GM12878 (cell line): Measurements from ENCODE around the gene TMEM91. TPM values are rescaled to one million over a fixed set of nuclear protein-coding genes. Genes with fewer than 3 reads are reported as not detected.

Experiments
- ATAC-seq: fragments of 200-7000 bp; cut with Tn5 transposase; 3 replicates; pipeline ENCODE4 v1.9.1; 2020; ENCODE audit warnings: mild to moderate bottlenecking, moderate library complexity
- BruUV-seq: library from RNA; stranded (reverse); fragments of 400-500 nt; replicated peaks from 2 replicates; lab custom pipeline; 2021; lab: Mats Ljungman, UMichigan
- CTCF ChIA-PET: fragments of 300-600 bp; sonication (Branson Sonifier 250); formaldehyde crosslinking; extraction: SDS; loops from one replicate; lab custom pipeline; 2021; ENCODE audit warnings: inconsistent platforms; lab: Yijun Ruan, JAX
- POLR2A ChIA-PET: fragments of 350-600 bp; formaldehyde crosslinking; extraction: SDS; loops from one replicate; lab custom pipeline; 2021; ENCODE audit warnings: inconsistent platforms; lab: Charles Lee
- RAD21 ChIA-PET: fragments of 300-600 bp; sonication (Branson Sonifier 250); formaldehyde crosslinking; loops from one replicate; lab custom pipeline; 2023; ENCODE audit warnings: antibody characterized with exemption; ENCODE audit not compliant: unreplicated experiment; lab: Charles Lee
- SMC1A ChIA-PET: fragments of 300-600 bp; sonication (Branson Sonifier 250); formaldehyde crosslinking; loops from one replicate; lab custom pipeline; 2023; ENCODE audit not compliant: unreplicated experiment, uncharacterized antibody; lab: Charles Lee
- DNase-seq: peaks from one replicate; pipeline ENCODE4 v3.0.0-alpha.2; 2011; ENCODE audit warnings: low read depth, low spot score
- FAIRE-seq: peaks from 3 replicates; lab custom pipeline; 2011; peaks lifted over from hg19 to GRCh38; lab: Jason Lieb, UNC
- H2AFZ ChIP-seq: 2 replicates; pipeline ENCODE4 v1.6.0; 2011; ENCODE audit warnings: low read depth, low read length, control low read depth; ENCODE audit not compliant: control insufficient read depth
- H3K27ac ChIP-seq: 2 replicates; pipeline ENCODE4 v1.5.1; 2011; ENCODE audit warnings: control low read depth; ENCODE audit not compliant: control insufficient read depth, insufficient read depth
- H3K27me3 ChIP-seq, 2 experiments: replicated peaks in 1 of 2; 2 replicates each; pipeline versions ENCODE4 v1.6.0 to v1.6.1; 2011; ENCODE audit warnings: low read length in 1 of 2; ENCODE audit not compliant: control insufficient read depth in 2 of 2, insufficient read depth in 2 of 2
- H3K36me3 ChIP-seq, 2 experiments: 2 replicates each; pipeline ENCODE4 v1.5.1; 2011; ENCODE audit warnings: low read length in 1 of 2; ENCODE audit not compliant: control insufficient read depth in 2 of 2, insufficient read depth in 2 of 2
- H3K4me1 ChIP-seq: 2 replicates; pipeline ENCODE4 v1.6.1; 2011; ENCODE audit warnings: mild to moderate bottlenecking, low read length, moderate library complexity, mixed read lengths; ENCODE audit not compliant: control insufficient read depth, insufficient read depth
- H3K4me2 ChIP-seq: 2 replicates; pipeline ENCODE4 v1.6.0; 2011; ENCODE audit warnings: control low read depth; ENCODE audit not compliant: control insufficient read depth, insufficient read depth
- H3K4me3 ChIP-seq: fragments of 200-600 bp; sonication (generic); 2 replicates; pipeline ENCODE4 v1.5.1; 2016
- H3K79me2 ChIP-seq: 2 replicates; pipeline ENCODE4 v1.6.0; 2011; ENCODE audit warnings: low read length; ENCODE audit not compliant: control insufficient read depth, insufficient read depth
- H3K9ac ChIP-seq: 2 replicates; pipeline ENCODE4 v1.8.0; 2011; ENCODE audit warnings: low read length, control low read depth, mixed read lengths; ENCODE audit not compliant: control insufficient read depth, insufficient read depth
- H3K9me3 ChIP-seq: replicated peaks from 3 replicates; pipeline ENCODE4 v1.5.1; 2011; ENCODE audit warnings: mild to moderate bottlenecking, low read length; ENCODE audit not compliant: control insufficient read depth, insufficient read depth
- H4K20me1 ChIP-seq: 2 replicates; pipeline ENCODE4 v1.6.0; 2011; ENCODE audit not compliant: control insufficient read depth, insufficient read depth
- BMI1 ChIP-seq: fragments of 450-650 bp; IDR thresholded peaks from 2 replicates; pipeline ENCODE4 v1.6.1; 2016; ENCODE audit warnings: mild to moderate bottlenecking, moderate library complexity, borderline replicate concordance
- EP300 ChIP-seq, 2 experiments: fragments of 150-350 bp in 1 of 2; IDR thresholded peaks; 2 replicates each; pipeline ENCODE4 v1.6.1; 2011 to 2012; ENCODE audit warnings: low read depth in 2 of 2, low read length in 2 of 2, borderline replicate concordance in 1 of 2, improper control_type of control experiment in 1 of 2, inconsistent platforms in 1 of 2; ENCODE audit not compliant: control insufficient read depth in 1 of 2
- GABPA ChIP-seq: IDR thresholded peaks from 2 replicates; pipeline ENCODE4 v1.6.1; 2014; ENCODE audit warnings: antibody characterized with exemption, low read depth, mild to moderate bottlenecking, inconsistent platforms
- POLR2AphosphoS5 ChIP-seq: IDR thresholded peaks from 2 replicates; pipeline ENCODE4 v1.6.1; 2011; ENCODE audit warnings: mild to moderate bottlenecking, low read length, inconsistent platforms
- RAD51 ChIP-seq: fragments of 450-650 bp; IDR thresholded peaks from 2 replicates; pipeline ENCODE4 v1.6.1; 2016; ENCODE audit warnings: moderate library complexity, mild to moderate bottlenecking, inconsistent platforms
- RB1 ChIP-seq: fragments of 450-650 bp; formaldehyde crosslinking; IDR thresholded peaks from 2 replicates; pipeline ENCODE4 v1.6.1; 2017; ENCODE audit warnings: mild to moderate bottlenecking, borderline replicate concordance
- RELB ChIP-seq: fragments of 450-650 bp; IDR thresholded peaks from 2 replicates; pipeline ENCODE4 v1.6.1; 2017; ENCODE audit warnings: low read depth, mild to moderate bottlenecking, moderate library complexity
- RUNX3 ChIP-seq: IDR thresholded peaks from 2 replicates; pipeline ENCODE4 v1.6.1; 2012; ENCODE audit warnings: low read length, inconsistent platforms
- SPI1 ChIP-seq: IDR thresholded peaks from 2 replicates; pipeline ENCODE4 v1.6.1; 2011; ENCODE audit warnings: low read depth, mild to moderate bottlenecking, low read length, moderate library complexity, borderline replicate concordance; ENCODE audit not compliant: insufficient read depth
- WGBS: methylation state at CpG from one replicate; pipeline ENCODE4 v1.1.6; 2016; ENCODE audit warnings: low lambda C conversion rate; ENCODE audit not compliant: insufficient replicate concordance, insufficient coverage; ENCODE audit errors: missing lambda C conversion rate; 5-methylcytosine and 5-hydroxymethylcytosine counted together
- in situ Hi-C: fragments of 300-500 bp; cut with MboI; formaldehyde crosslinking; loops from 9 replicates; pipeline ENCODE4 v1.14.3; 2018; ENCODE audit warnings: mixed read lengths
- intact Hi-C: fragments of 100-400 bp; cut with micrococcal nuclease; formaldehyde crosslinking; loops from one replicate; pipeline ENCODE4 v1.14.2; 2022; ENCODE audit not compliant: unreplicated experiment
- polyA plus RNA-seq, 11 experiments: library from polyadenylated mRNA; depleted of rRNA in 4 of 11; unstranded in 6 of 11; stranded (reverse) in 5 of 11; fragments of >200 nt; fragmentation: Nextera tagmentation in 4 of 11; fragmentation: Illumina TruSeq in 1 of 11; extraction: Ambion mirVana in 4 of 11; extraction: Trizol in 1 of 11; gene quantifications; 1 replicate in 1 of 11; 2 replicates in 10 of 11; pipeline versions ENCODE4 v1.2.1 to v1.2.3, GENCODE V29; 2011 to 2016; ENCODE audit warnings: inconsistent platforms in 2 of 11, missing spikeins in 2 of 11, low read depth in 1 of 11
- total RNA-seq, 4 experiments: library from RNA; depleted of rRNA in 3 of 4; stranded (reverse); fragments of >200 nt in 3 of 4; fragmentation: Illumina TruSeq in 1 of 4; extraction: Trizol in 1 of 4; gene quantifications; 2 replicates each; pipeline versions ENCODE4 v1.2.1 to v1.2.3, GENCODE V29; 2013 to 2021
- TF ChIP-seq, protein P1 (sequence below): fragments of 450-650 bp; IDR thresholded peaks from 2 replicates; pipeline ENCODE4 v1.6.1; 2014; ENCODE audit warnings: mild to moderate bottlenecking
- TF ChIP-seq, protein P2 (sequence below): fragments of 450-650 bp; formaldehyde crosslinking; IDR thresholded peaks from 2 replicates; pipeline ENCODE4 v1.4.0; 2020; ENCODE audit warnings: mild to moderate bottlenecking, moderate library complexity
- TF ChIP-seq, protein P3 (sequence below): IDR thresholded peaks from 2 replicates; pipeline ENCODE4 v1.6.1; 2011; ENCODE audit warnings: low read depth, mild to moderate bottlenecking, low read length, moderate library complexity, borderline replicate concordance; ENCODE audit errors: extremely low read depth

The TMEM91 gene
- total and polyA plus RNA-seq, 10 of the 15 experiments (the other 5 are each of a cell fraction or from before 2014, with no cell fraction given): 1.5 to 5.5 (median 2.7) TPM

GRCh38 chr19:41353466-41354342 lies 22.6 kb upstream of the TMEM91 start, which contains the start of gene TGFB1:
Gene TGFB1 (minus strand): TSS chr19:41353922. CDS start chr19:41353044, 878 bp downstream.
- peaks cover 47% of the 10 kb centered on the region for H3K79me2 ChIP-seq
- H3K9me3 ChIP-seq: no peaks in the 10 kb centered on the region
- ChIA-PET CTCF (interaction anchor here (1.5 to 6.4 kb wide), 5 partner anchors 11 to 90 kb away, joined by 3 to 91 read pairs (median 19); partner anchors contain the start of genes B9D2, CCDC97 and HNRNPUL1), RAD21 (interaction anchor here (0.9 to 3.4 kb wide), 7 partner anchors 11 to 150 kb away, joined by 3 to 41 read pairs (median 6); partner anchors contain the start of genes B9D2 and DMAC2), SMC1A (interaction anchor here (3.1 kb wide), 1 partner anchor 90 kb away, joined by 14 read pairs; the partner anchor contains the start of gene HNRNPUL1), POLR2A (interaction anchor here (1.0 to 3.2 kb wide), 4 partner anchors 11 to 90 kb away, joined by 4 to 46 read pairs (median 8); partner anchors contain the start of gene B9D2)
- BruUV-seq: TSS peak; percentile 88
- H3K27me3 ChIP-seq: no peaks in the 10 kb centered on the region
- ATAC-seq: peak; percentile 64
- H2AFZ ChIP-seq: no peak within 1 kb of the TSS; the same call in 1 of the 2 replicates
- no peaks in the 10 kb centered on the region; a peak in 1 of 4 replicates for H3K36me3 ChIP-seq
- in situ Hi-C loops: no loop called here
- intact Hi-C loops: loop anchor here (2.0 to 5.0 kb wide), 4 partner anchors 41 to 184 kb away; partner anchors contain the start of gene CCDC97
- H3K4me3 ChIP-seq: peak within 1 kb of the TSS; percentile 89
- H4K20me1 ChIP-seq: 0 out of 2 replicates have a peak, but pooled peaks cover 2% of the 10 kb centered on the region
- peak within 1 kb of the TSS; percentile 87 for H3K9ac ChIP-seq
- DNase-seq: peak; percentile 62
- WGBS: 1% methylated on average over 60 of the region's 78 CpGs
- peak within 1 kb of the TSS; percentile 78 for H3K4me2 ChIP-seq
- peak within 1 kb of the TSS; percentile 84 for H3K27ac ChIP-seq
- no peak for FAIRE-seq
- peaks cover 16% of the 10 kb centered on the region for H3K4me1 ChIP-seq
- TF ChIP-seq, protein P1, sequence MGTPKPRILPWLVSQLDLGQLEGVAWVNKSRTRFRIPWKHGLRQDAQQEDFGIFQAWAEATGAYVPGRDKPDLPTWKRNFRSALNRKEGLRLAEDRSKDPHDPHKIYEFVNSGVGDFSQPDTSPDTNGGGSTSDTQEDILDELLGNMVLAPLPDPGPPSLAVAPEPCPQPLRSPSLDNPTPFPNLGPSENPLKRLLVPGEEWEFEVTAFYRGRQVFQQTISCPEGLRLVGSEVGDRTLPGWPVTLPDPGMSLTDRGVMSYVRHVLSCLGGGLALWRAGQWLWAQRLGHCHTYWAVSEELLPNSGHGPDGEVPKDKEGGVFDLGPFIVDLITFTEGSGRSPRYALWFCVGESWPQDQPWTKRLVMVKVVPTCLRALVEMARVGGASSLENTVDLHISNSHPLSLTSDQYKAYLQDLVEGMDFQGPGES: 0 out of 2 replicates have a peak, but pooled peaks have one; percentile 36
- TF ChIP-seq RELB (no peak), POLR2AphosphoS5 (peak; percentile 82), BMI1 (no peak), RUNX3 (peak; percentile 85), RAD51 (no peak), SPI1 (no peak), GABPA (no peak), EP300 (IDR thresholded peaks at IDR 0.05; ENCODE audit: borderline replicate concordance in 1 of 2, control insufficient read depth in 1 of 2, low read depth in 2 of 2, low read length in 2 of 2) (peak in 1 of 2 experiments; percentile 27; a peak in 1 of 4 replicates), RB1 (no peak; the same call in 1 of the 2 replicates)
- TF ChIP-seq, protein P2, sequence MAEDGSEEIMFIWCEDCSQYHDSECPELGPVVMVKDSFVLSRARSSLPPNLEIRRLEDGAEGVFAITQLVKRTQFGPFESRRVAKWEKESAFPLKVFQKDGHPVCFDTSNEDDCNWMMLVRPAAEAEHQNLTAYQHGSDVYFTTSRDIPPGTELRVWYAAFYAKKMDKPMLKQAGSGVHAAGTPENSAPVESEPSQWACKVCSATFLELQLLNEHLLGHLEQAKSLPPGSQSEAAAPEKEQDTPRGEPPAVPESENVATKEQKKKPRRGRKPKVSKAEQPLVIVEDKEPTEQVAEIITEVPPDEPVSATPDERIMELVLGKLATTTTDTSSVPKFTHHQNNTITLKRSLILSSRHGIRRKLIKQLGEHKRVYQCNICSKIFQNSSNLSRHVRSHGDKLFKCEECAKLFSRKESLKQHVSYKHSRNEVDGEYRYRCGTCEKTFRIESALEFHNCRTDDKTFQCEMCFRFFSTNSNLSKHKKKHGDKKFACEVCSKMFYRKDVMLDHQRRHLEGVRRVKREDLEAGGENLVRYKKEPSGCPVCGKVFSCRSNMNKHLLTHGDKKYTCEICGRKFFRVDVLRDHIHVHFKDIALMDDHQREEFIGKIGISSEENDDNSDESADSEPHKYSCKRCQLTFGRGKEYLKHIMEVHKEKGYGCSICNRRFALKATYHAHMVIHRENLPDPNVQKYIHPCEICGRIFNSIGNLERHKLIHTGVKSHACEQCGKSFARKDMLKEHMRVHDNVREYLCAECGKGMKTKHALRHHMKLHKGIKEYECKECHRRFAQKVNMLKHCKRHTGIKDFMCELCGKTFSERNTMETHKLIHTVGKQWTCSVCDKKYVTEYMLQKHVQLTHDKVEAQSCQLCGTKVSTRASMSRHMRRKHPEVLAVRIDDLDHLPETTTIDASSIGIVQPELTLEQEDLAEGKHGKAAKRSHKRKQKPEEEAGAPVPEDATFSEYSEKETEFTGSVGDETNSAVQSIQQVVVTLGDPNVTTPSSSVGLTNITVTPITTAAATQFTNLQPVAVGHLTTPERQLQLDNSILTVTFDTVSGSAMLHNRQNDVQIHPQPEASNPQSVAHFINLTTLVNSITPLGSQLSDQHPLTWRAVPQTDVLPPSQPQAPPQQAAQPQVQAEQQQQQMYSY (CRISPR knock-in tag): no peak
- TF ChIP-seq, protein P3, sequence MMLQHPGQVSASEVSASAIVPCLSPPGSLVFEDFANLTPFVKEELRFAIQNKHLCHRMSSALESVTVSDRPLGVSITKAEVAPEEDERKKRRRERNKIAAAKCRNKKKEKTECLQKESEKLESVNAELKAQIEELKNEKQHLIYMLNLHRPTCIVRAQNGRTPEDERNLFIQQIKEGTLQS: no peak
